GM21447 (cell line): ENCODE measurements around the gene PPL.
"Not testable (repeated sequence)": the region's sequence is repeated elsewhere in the genome, so short reads cannot be mapped to it uniquely, and the experiment has no call there.

Experiments
- ATAC-seq: cut with Tn5 transposase; IDR thresholded peaks from one replicate; pipeline ENCODE4 v1.9.1; 2021; ENCODE audit not compliant: unreplicated experiment

Gene PPL

DNA sequence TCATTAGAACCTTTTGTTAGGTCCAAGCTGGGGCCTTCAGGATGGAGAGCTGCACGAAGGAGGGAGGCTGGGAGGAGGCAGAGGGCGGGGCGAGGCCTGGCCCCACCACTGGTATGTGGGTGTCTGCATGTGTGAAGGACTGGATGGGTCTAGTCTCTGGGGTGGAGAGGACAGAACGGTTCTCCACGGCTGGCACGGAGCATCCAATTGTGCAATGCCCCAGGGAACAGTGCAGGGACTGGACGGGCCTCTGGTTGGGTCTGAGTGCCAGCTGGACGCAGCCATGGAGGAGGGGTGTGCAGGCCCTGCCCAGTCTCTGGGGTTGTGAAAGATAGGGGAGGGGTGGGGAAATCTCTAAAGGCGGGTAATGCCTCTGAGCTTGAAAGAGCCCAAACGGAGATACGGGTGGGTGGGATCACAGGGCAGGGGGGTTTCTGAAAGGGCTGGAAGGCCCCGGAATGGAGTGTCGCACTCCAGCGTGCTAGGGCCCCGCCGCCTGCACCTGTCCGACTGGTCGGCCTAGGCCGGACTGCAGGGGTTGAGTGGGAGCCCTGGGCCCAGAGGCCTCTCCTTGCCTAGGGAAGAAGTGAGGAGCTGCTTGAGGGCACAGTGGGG, 1.6 kb downstream of the PPL start:
- no peak for ATAC-seq

DNA sequence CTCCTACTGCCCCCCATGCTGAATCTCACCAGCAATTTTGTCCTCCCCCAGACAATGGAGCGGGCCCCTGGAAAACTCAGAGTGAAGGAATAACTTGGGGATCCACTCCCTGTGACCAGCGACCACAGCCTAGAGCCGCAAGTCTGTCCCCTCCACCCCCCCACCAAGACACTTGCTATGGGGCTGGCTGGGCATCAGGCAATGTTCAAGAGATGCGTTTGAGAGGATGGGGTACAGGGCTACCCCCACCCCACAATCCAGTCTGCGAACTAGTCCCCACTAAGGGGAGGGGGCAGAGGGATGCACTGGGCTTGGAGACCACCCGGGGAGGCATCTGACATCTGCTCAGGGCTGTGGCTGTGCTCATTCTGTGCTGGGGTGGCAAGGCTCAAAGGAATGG, 2.4 kb downstream of the PPL start:
- ATAC-seq, result no peak

DNA sequence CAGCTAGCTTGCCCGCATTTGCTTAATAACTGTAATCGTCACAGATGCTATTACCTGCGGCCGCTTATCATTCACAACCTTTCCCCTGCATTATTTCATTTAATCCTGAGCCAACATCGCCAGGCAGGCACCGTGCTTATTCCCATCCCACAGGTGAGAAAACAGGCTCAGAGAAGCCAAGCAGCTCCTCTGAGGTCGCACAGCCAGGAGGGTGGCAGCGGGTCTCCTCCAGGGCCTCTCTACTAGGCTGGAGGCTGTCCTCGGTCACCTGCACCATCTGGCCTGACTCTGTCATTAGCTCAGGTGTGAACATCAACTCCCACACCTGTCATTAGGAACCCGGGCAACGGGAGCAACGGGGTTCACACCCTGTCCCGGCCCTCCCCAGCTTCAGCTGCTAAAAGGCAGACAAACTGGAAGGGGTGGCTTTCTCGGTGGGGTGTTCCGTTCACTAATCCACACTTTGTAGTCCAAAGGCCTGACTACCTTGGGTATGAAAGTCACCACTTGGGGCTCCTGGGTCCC, 3.0 kb downstream of the PPL start:
- no peak for ATAC-seq

DNA sequence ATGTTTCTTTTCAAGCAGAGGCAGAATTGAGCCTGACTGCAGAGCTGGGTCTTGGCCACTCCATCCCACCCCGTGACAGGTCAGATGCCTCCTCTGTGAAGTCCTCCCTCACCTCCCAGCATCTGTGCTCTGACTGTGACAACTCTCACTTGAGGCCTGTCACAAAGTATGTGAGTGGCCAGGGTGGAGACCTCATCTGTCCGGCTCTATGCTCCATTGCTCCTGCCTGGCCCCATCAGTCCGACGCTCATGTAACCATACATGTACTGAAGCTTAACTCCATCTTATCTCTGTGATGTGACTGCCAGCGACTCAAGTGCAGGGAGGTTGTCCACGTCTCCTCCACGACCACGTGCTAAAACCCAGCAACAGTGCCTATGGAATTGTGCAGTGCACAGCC, 3.5 kb downstream of the PPL start:
- no peak for ATAC-seq

DNA sequence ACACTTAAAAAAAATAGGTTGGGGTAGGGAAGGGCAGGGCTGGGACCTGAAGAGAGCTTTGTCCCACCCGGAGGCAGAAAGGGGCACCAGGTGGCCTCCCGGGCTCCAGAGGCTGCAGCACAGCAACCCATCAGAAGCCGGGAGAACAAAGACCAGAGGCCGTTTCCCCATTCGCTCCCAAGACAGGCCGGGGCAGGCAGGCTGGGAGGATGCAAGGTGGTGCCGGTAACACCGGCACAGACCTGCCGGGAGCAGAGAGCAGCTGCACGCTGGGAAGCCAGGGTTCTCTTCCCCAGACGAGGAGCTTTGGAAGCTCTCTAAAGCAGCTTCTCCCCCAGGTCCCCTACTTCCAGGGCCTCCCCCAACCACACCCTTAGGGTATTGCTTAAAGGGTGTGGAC, 5.6 kb downstream of the PPL start:
- no peak for ATAC-seq

DNA sequence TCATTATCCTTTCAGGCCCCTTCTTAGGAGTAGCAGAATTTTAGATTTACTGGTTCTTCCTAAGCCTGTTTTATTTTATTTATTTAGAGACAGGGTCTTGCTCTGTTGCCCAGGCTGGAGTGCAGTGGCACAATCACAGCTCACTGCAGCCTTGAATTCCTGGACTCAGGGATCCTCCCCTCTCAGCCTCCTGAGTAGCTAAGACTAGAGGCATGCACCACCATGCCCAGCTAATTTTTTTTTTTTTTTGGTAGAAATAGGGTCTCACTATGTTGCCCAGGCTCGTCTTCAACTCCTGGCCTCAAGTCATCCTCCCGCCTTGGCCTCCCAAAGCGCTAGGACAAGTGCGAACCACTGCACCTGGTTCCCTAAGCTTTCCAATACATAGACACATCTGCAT, 7.3 kb downstream of the PPL start:
- ATAC-seq, result not testable (repeated sequence)

DNA sequence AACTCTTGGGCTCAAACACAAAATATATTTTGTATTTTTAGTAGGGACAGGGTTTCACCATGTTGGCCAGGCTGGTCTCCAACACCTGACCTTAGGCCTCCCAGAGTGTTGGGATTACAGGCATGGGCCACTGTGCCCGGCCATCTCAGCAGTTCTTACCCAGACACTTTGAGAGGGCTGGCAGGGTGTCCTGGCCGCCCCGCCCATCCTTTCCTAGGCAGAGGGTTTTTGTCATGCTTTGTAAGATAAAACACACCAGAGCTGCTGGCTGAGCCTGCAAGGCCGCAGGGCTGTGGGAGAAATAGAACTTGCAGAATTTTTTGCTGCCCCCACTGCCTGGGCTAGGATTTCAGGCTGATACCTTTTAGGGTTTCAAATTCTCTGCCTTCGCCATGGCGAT, 8.7 kb downstream of the PPL start:
- no peak for ATAC-seq

DNA sequence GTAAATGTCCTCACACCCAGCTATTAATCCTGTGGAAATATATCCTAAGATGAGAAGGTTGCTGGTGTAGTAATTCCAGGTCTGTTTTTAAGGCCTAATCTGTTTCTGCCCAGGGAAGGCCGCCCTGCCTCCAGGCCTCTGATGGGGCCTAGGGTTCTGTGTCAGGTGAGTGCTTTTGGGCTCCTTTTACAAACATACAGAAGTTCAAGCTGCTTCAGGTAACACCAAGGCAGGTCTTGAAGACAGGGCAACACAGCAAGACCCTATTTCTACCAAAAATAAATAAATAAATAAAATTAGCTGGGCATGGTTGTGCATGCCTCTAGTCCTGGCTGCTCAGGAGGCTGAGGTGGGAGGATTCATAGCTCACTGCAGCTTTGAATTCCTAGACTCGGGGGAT, 9.3 kb downstream of the PPL start:
- no peak for ATAC-seq

DNA sequence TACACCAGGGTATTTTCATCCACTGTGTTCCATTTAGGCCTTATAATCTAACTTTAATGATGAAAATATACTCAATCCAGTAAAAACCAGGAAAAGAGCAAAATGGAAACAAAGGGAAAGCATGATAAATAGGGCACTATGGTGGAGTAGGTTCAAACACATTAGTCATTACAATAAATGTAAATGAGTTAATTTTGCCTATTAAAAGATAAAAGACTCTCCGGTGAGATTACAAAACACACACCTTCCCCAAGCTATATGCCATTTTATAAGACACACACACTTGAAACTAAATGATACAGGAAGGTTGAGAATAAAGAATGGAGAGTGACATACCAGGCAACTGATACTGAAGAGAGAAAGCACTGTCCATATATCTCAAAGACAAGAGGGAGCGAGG, 10.0 kb downstream of the PPL start:
- ATAC-seq, result no peak

DNA sequence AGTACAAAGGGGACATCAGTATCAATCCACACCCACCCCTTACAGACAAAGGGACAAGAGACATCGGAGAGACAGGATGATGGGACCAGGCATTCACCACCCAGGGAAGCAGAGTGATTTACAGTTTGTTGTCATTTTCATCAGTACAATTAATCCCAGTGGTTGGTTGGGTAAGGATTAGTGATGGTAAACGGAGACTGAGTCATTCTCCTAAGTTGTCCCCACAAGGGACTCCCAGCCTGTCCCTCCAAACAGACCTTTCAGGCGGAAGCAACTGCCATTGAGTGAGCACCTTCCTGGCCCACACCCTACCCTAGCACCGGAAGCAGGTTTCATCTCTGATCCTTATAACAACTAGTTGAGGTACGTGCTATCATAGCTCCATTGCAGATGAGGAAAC, 11.2 kb downstream of the PPL start:
- ATAC-seq, result no peak

DNA sequence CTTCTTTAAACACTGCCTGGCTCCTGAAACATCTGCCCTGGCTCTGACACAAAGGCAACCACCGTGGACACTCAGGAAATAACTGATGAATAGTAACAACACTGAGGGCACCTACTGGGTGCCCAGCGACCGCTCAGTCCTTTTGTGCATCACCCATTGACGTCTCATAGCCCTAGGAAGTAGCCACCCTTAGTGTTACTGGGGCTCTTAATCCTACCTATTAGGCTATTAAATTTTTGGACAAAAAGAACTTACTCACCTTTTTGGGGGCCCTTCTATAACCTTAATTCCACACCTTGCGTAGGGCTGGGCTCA, 11.7 kb downstream of the PPL start:
- ATAC-seq, result no peak

DNA sequence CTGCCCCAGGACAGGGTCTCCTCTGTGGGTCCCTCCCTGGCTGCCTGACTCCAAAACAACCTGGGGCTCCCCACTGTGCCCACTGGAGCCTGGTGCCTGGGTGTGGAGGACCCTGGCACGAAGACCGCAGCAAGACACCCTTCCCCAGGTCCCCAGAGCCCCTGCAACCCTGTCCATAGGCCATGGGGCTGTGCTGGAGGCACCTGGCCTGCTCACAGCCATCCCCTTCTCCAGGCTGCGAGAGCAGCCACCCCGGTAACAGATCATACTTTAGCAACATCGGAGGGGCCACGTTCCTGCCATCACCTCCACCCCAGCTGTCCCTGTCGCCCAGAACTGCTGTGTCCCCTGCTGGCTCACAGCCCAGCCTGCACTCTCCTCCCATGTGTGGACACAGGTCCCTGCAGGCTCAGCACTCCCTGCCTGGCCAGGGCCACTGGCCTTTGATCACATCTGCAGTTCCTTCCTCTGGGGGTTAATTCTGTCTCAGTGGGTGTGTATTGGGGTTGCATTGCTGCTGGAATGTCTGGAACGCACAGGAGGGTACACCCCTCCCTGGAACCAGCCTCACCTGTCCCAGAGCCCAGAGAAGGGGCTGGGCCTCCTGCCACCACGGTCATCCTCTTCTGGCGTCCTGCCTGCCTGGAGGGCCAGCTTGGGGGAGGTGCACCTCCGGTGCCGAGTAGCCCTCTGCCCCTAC, 12.2 kb downstream of the PPL start:
- ATAC-seq, result no peak

DNA sequence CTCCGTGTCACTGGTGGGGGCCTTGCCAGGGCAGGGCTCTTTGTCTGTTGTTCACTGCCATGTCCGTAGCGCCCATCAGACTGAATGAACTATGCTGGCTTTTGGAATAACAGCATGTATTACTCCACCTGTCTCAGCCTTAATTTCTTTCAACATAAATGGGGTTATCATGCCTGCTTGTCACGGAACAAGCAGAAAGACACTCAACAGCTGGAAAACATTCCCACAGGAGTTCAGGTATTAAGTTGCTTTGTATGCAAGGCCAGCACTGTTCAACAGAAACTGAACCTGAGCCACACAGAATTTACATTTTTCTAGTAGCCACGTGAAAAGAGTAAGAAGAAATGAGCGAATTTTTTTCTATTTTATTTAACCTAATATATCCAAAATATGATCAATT, 13.1 kb downstream of the PPL start:
- ATAC-seq, result no peak

DNA sequence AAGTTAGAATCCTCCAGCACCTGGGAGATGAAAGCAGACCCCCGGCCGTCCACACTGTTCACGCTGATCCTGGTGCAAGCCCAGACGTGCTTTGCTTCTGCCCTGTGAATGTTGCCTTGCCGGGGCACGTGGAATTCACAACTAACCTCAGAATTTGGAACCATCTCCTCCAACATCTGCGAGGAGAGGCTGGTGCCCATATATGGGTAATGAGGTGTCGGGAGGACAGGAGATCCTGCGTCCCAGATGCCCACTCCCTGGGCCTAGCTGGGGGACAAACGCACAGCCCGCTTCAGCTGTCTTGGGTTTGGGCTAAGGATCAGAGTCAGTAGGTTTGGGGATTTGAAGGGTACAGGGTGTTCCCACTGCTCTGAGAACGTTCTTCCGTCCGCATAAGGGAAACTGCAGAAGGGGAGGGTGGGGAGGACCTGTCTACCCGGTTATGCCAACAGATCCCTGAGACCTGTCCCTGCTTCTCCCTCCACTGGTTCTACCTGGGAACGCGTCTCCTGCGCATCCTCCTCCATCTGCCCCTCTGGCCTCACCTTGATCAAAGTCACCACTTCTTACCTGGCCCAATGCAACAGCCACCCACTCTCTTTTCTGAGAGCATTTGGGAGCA, 14.1 kb downstream of the PPL start:
- no peak for ATAC-seq

DNA sequence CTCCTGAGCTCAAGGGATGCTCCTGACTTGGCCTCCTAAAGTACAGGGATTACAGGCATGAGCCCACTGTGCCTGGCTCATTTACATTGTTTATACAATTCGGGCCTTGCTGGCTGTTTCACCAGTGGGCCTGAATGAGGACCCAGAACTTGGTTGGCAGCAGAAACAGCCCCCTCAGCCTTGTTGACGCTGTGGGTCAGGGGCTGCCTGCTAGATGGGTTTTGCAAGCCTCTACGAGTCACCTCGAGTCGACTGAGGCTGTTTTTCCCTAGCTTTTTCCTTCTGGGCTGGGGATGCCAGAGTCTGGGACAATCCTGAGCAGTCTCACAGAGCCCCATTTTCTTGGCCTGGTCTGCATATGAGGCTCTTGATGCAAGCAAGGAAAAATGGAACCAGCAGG, 16.1 kb downstream of the PPL start:
- no peak for ATAC-seq

DNA sequence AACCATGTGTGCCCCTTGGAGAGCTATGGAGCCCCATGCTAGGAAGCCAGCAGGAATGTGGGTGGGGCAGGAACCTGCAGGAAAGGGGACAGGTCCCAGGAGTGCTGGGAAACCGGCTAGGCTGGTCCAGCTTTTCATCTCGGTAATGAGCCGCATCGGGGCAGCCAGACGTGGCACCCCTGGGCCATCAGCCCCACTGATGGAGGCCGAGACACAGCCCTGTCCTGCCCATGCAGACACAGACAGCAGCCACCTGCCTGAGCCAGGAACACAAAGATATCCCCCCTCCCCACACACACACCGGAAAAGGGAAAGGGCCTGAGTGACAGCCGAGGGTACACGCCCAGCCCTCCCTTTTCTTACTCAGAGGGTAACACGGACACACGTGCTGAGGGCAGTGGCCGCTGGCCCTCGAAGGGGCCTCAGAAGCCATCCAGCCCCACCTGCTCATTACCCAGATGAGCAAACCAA, 18.1 kb downstream of the PPL start:
- ATAC-seq, result no peak

DNA sequence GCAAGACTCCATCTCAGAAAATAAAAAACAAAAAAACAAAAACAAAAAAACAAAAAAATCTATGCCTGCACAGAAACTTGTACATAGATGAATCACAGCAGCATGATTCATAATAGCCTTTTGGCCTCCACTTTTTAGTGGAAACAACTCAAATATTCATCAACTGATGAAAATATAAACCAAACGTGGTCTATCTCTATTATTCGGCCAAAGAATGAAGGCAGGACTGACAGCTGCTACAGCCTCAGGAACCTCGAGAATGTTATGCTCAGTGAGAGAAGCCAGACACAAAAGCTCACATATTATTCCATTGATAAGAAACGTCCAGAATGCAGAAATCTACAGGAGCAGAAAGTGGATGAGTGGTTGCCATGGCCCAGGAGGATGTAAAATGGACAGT, 19.8 kb downstream of the PPL start:
- no peak for ATAC-seq

DNA sequence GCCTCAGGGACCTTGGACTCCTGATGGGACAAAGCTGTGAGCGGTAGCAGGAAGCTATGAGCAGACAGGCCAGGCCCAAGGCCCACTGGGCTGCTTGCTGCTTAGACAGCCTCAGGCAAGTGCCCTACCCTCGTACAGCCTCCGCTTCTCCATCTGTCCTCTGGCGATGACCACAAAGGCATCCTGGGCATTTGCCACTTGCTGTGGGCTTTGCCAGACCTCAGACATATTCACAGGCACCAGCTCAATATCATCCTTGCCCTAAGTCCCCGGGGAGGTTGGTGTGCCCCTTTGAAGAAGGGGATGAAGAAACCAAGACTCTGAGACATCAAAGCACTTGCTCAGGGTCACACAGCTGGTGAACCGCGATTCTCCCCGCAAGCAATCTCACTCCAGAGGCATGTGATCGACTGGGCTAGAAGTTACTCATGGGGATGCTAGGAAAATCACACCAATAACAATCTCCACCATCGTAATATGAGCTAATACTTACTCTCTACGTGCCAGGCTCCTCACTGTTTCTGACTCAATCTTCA, 21.7 kb downstream of the PPL start:
- no peak for ATAC-seq

DNA sequence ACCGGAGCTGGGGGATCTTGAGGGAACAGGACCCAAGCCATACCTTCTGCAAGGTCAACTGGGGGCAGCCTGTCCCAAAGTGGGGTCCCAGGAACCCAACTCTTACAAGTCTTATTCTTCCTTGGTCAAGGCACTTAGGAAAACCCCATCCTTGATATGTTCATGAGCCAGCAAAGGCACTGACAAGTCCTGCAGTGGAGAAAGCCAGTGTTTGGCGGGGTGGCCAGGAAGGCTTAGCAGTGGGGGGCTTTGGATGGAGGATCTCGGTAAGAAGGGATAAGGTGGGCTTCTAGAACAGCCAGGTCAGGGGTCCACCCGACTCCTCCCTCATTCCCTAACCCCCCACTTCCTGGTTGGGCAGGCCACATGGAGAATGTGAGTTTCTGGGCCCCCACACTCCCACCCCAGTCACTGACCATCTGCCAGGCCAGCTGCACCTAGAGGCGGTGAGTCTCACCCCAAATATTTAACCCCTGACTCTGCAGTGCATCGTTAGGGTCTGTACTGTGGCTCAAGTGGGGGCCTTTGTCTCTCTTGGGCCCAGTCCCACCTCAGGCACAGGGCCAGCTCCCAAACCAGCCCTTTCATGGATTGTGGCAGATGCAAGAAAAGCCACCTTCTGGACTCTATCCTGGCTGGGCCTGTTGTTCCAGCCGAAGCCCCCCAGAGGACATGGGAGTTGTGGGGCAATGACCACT, 22.3 kb downstream of the PPL start:
- no peak for ATAC-seq

DNA sequence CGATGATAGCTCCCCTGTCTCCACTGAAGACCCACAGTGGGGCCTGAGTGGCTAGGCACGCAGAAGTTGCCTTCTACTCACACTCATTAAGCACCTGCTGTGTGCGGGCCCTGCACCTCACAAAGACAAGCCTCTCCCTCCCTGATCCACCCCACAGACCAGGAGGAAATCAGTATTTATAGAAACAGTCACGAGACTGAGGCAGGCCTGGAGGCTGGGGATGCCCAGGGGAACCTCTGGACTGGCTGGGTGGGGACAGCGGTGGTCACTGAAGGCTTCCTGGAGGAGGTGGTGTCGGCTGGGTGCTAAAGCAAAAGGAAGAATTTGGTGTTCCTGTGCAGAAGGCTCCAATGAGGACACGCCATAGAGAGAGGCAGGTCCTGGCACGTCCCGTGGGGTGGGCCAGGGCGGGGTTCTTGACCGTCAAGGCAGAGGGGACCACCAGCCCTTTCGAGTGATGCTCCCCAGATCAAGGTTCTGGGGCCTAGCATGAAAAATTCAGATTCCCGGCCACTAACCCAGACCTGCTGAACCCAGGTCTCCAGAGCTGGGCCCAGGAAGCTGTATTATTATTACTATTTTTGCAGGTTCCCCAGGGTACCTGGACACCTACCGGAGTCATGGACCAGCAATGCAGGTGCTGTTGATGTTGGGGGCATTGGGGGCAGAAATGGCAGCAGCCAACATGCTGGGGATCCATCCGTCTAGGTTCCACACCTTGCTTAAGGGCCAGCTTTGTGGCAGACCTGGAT, 23.0 kb downstream of the PPL start:
- ATAC-seq, result no peak
